ENCODE results near the gene SUFU. TPM values are rescaled to one million over a fixed set of nuclear protein-coding genes. Genes with fewer than 3 reads are reported as not detected.
A peak's percentile ranks its signal among the peaks of the same experiment; 100 is the strongest.

Gene SUFU
- total RNA-seq, 4 donors from 2014 or later = 5.3 to 10.0 (median 8.6) TPM

GRCh38 chr10:102643336-102644065, 139.7 kb downstream of the SUFU start:
- Histone ChIP-seq H3K4me3 (peak overlapping the region; percentile 50 to 69), H3K4me1 (peaks cover 0 to 38% (median 16%) of the 10 kb centered on the region in 3 donors), H3K27me3 (no peaks in the 10 kb centered on the region), H3K27ac (peak overlapping the region; percentile 97 to 99 (median 98)), H3K36me3 (peaks cover 0 to 3% of the 10 kb centered on the region in 2 donors), H3K9me3 (no peaks in the 10 kb centered on the region)
- WGBS, 2 donors (ENCODE audit: low coverage in 1 of 2) = 0% methylated on average over 5 to 15 of the region's 76 CpGs
- TF ChIP-seq POLR2A (IDR thresholded peaks at IDR 0.05) = peak; percentile 77 to 80
- TF ChIP-seq CTCF (IDR thresholded peaks at IDR 0.05) = no peak
- no peak for TF ChIP-seq EP300 (IDR thresholded peaks at IDR 0.05)
- peak; percentile 48 for TF ChIP-seq POLR2AphosphoS5 (IDR thresholded peaks at IDR 0.05)
- peak; percentile 6 for ATAC-seq

- ATAC-seq = no peak
- no peaks in the 10 kb centered on the region for H3K9me3 ChIP-seq
- peak in 2 of 4 experiments; percentile 9 to 16 for TF ChIP-seq CTCF (IDR thresholded peaks at IDR 0.05)
- TF ChIP-seq POLR2AphosphoS5 (IDR thresholded peaks at IDR 0.05) = no peak
- peak in 1 of 2 donors; percentile 54 for TF ChIP-seq POLR2A (IDR thresholded peaks at IDR 0.05)
- peak within 1 kb of the TSS; percentile 97 to 99 (median 98) for H3K27ac ChIP-seq
- H3K27me3 ChIP-seq = no peaks in the 10 kb centered on the region
- H3K36me3 ChIP-seq = peaks cover 0 to 3% of the 10 kb centered on the region in 2 donors
- no CpG with 5 or more reads among the region's 80 CpGs for WGBS, 2 donors (ENCODE audit: low coverage in 1 of 2)
- peak within 1 kb of the TSS; percentile 50 to 69 for H3K4me3 ChIP-seq
- H3K4me1 ChIP-seq = peaks cover 0 to 44% (median 23%) of the 10 kb centered on the region in 3 donors
These were observed 140.4 kb downstream of the SUFU start, which contains the start of gene TRIM8 for GRCh38 chr10:102644066-102644645. TRIM8 (plus strand) TSS chr10:102644479; CDS start chr10:102644618, 139 bp downstream.

- peak; percentile 13 for ATAC-seq
- Histone ChIP-seq H3K27me3 (no peaks in the 10 kb centered on the region), H3K9me3 (no peaks in the 10 kb centered on the region), H3K27ac (peak overlapping the region; percentile 97 to 99 (median 98)), H3K4me1 (peaks cover 0 to 51% (median 29%) of the 10 kb centered on the region in 3 donors), H3K4me3 (peak overlapping the region; percentile 50 to 69), H3K36me3 (peaks cover 0 to 3% of the 10 kb centered on the region in 2 donors)
- TF ChIP-seq POLR2A (IDR thresholded peaks at IDR 0.05) (peak in 1 of 2 donors; percentile 39), CTCF (IDR thresholded peaks at IDR 0.05) (peak in 3 of 4 experiments; percentile 75 to 81 (median 77)), POLR2AphosphoS5 (IDR thresholded peaks at IDR 0.05) (peak; percentile 70), EP300 (IDR thresholded peaks at IDR 0.05) (no peak)
- WGBS, 2 donors (ENCODE audit: low coverage in 1 of 2) = no CpG with 5 or more reads among the region's 62 CpGs
These were observed 141.0 kb downstream of the SUFU start for GRCh38 chr10:102644646-102645387.

GRCh38 chr10:102645388-102645740, 141.6 kb downstream of the SUFU start:
- TF ChIP-seq POLR2AphosphoS5 (IDR thresholded peaks at IDR 0.05) (peak; percentile 65), POLR2A (IDR thresholded peaks at IDR 0.05) (no peak), CTCF (IDR thresholded peaks at IDR 0.05) (no peak), EP300 (IDR thresholded peaks at IDR 0.05) (no peak)
- Histone ChIP-seq H3K27me3 (no peaks in the 10 kb centered on the region), H3K36me3 (peaks cover 0 to 7% of the 10 kb centered on the region in 2 donors), H3K27ac (peak overlapping the region; percentile 97 to 99 (median 98)), H3K4me3 (peak overlapping the region; percentile 50 to 69), H3K4me1 (peaks cover 0 to 56% (median 35%) of the 10 kb centered on the region in 3 donors), H3K9me3 (no peaks in the 10 kb centered on the region)
- ATAC-seq = peak; percentile 11
- no CpG with 5 or more reads among the region's 12 CpGs for WGBS, 2 donors (ENCODE audit: low coverage in 1 of 2)

Measured in gastroesophageal sphincter (tissue), 4 donors.